ENCODE results near the gene MTFR2. TPM values are rescaled to one million over a fixed set of nuclear protein-coding genes. Genes with fewer than 3 reads are reported as not detected.

MTFR2 gene
- total RNA-seq, 1 experiment from 2014 or later = 6.2 TPM

DNA sequence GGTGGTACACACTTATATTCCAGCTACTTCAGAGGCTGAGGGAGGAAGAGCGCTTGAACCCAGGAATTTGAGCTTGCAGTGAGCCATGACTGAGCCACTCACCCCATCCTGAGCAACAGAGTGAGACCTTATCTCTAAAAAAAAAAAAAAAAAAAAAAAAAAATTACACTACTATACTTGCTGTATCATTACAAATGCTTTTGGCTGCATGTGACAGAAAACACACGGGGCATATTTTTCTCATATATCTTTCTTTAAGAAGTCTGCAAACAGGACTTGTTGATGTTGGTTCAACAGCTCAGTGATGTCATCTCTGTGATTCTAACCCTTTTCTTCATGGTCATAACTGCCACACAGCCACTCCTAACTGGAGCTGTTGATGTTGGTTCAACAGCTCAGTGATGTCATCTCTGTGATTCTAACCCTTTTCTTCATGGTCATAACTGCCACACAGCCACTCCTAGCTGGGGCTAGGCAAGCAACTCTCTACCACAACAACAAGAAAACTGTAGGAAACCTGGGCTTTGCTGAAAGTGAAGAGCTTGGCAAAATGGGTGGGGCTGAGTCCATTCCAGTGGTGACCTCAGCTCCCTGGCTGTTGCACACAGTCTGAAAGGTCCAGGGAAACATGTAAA, 19.8 kb downstream of the MTFR2 start:
- H3K9ac ChIP-seq (ENCODE audit: low read length) = no peak overlapping the region
- TF ChIP-seq EZH2 (IDR thresholded peaks at IDR 0.05; ENCODE audit: low read length, unreplicated experiment) (no peak), EZH2phosphoT487 (IDR thresholded peaks at IDR 0.05; ENCODE audit: borderline replicate concordance, low read length) (no peak)
- TF ChIP-seq, protein P1, sequence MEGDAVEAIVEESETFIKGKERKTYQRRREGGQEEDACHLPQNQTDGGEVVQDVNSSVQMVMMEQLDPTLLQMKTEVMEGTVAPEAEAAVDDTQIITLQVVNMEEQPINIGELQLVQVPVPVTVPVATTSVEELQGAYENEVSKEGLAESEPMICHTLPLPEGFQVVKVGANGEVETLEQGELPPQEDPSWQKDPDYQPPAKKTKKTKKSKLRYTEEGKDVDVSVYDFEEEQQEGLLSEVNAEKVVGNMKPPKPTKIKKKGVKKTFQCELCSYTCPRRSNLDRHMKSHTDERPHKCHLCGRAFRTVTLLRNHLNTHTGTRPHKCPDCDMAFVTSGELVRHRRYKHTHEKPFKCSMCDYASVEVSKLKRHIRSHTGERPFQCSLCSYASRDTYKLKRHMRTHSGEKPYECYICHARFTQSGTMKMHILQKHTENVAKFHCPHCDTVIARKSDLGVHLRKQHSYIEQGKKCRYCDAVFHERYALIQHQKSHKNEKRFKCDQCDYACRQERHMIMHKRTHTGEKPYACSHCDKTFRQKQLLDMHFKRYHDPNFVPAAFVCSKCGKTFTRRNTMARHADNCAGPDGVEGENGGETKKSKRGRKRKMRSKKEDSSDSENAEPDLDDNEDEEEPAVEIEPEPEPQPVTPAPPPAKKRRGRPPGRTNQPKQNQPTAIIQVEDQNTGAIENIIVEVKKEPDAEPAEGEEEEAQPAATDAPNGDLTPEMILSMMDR (conservative IDR thresholded peaks at IDR 0.05; ENCODE audit: low read depth, low read length) = no peak
- intact Hi-C loops (cut with micrococcal nuclease) = no loop called here
- no peak overlapping the region for H3K4me2 ChIP-seq (ENCODE audit: low read length)
- ATAC-seq (no peak), DNase-seq (no peak)
- H3F3A ChIP-seq (ENCODE audit: low read length, unreplicated experiment) = no peaks in the 10 kb centered on the region
- H4K20me1 ChIP-seq (ENCODE audit: low read length) = no peaks in the 10 kb centered on the region
- no peaks in the 10 kb centered on the region for H3K9me3 ChIP-seq (ENCODE audit: low read length)
- no peak overlapping the region for H3K27ac ChIP-seq (ENCODE audit: low read length)
- H2AFZ ChIP-seq (ENCODE audit: low read length) = no peak overlapping the region
- no peaks in the 10 kb centered on the region for H3K9me2 ChIP-seq (replicated peaks; ENCODE audit: low read length)
- H3K4me3 ChIP-seq (ENCODE audit: low read length) = no peak overlapping the region
- 0 out of 2 replicates have a peak, but pooled peaks cover 5% of the 10 kb centered on the region for H3K4me1 ChIP-seq (ENCODE audit: insufficient read depth, low read length)
- ChIA-PET POLR2A (ENCODE audit: unreplicated experiment) (no interaction called here), CTCF (interaction anchor here (0.9 kb wide), 1 partner anchor 20 kb away, joined by 3 read pairs; no protein-coding TSS in a partner anchor)
- H3K79me2 ChIP-seq (ENCODE audit: low read length) = no peaks in the 10 kb centered on the region
- H3K27me3 ChIP-seq (ENCODE audit: low read length) = no peaks in the 10 kb centered on the region
- peaks cover 5% of the 10 kb centered on the region for H3K36me3 ChIP-seq (ENCODE audit: low read depth, low read length)
- BruUV-seq (replicated peaks) = no TSS peak

DNA sequence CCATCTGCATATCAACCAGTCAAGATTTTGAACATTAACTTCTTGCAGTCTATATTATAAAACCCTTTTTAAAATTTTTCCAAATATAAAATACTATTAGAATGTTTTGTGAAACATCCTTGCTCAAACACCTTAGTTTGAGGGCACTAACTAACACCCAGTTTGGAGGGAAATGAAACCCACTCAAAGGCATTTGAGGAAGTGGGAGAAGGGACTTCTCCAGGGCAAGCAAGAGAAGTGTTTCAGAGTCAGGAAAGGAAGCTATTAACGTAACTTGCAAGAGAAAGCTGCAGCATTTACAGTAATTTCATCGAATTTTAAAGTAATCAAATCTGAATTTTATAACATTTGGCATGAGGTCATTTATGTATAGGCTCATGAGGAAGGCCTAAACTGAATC, 21.3 kb downstream of the MTFR2 start:
- Histone ChIP-seq H3K4me3 (ENCODE audit: low read length) (no peak overlapping the region), H3K9me2 (replicated peaks; ENCODE audit: low read length) (no peaks in the 10 kb centered on the region), H3K36me3 (ENCODE audit: low read depth, low read length) (peaks cover 5% of the 10 kb centered on the region), H3K27me3 (ENCODE audit: low read length) (no peaks in the 10 kb centered on the region), H2AFZ (ENCODE audit: low read length) (no peak overlapping the region), H3K4me2 (ENCODE audit: low read length) (no peak overlapping the region), H3K27ac (ENCODE audit: low read length) (no peak overlapping the region), H3K4me1 (ENCODE audit: insufficient read depth, low read length) (no peaks in the 10 kb centered on the region), H3K9ac (ENCODE audit: low read length) (no peak overlapping the region), H3F3A (ENCODE audit: low read length, unreplicated experiment) (no peaks in the 10 kb centered on the region), H3K9me3 (ENCODE audit: low read length) (no peaks in the 10 kb centered on the region), H4K20me1 (ENCODE audit: low read length) (no peaks in the 10 kb centered on the region), H3K79me2 (ENCODE audit: low read length) (no peaks in the 10 kb centered on the region)
- DNase-seq (no peak), ATAC-seq (no peak)
- POLR2A ChIA-PET (ENCODE audit: unreplicated experiment) = no interaction called here
- CTCF ChIA-PET = no interaction called here
- intact Hi-C loops (cut with micrococcal nuclease) = loop anchor here (10.0 kb wide), 1 partner anchor 294 kb away; no protein-coding TSS in a partner anchor
- BruUV-seq (replicated peaks) = no TSS peak
- TF ChIP-seq, protein P1 (conservative IDR thresholded peaks at IDR 0.05; ENCODE audit: low read depth, low read length) = no peak
- no peak for TF ChIP-seq EZH2 (IDR thresholded peaks at IDR 0.05; ENCODE audit: low read length, unreplicated experiment)
- no peak for TF ChIP-seq EZH2phosphoT487 (IDR thresholded peaks at IDR 0.05; ENCODE audit: borderline replicate concordance, low read length)

All from PC-3 (cell line).